Endothelial cell of umbilical vein (primary cell): ENCODE results near the gene GAB1. TPM values are rescaled to one million over a fixed set of nuclear protein-coding genes. Genes with fewer than 3 reads are reported as not detected.

Experiments
- BruUV-seq: library from RNA; stranded (reverse); fragments of 400-500 nt; replicated peaks from 2 replicates; lab custom pipeline; 2021; lab: Mats Ljungman, UMichigan
- CTCF ChIA-PET: fragments of 300-600, 350-600 bp; sonication (Branson Sonifier 250); formaldehyde crosslinking; loops from one replicate; lab custom pipeline; 2021; ENCODE audit warnings: antibody characterized with exemption, inconsistent platforms; lab: Charles Lee
- POLR2A ChIA-PET: fragments of 300-600, 350-600 bp; sonication (Branson Sonifier 250); formaldehyde crosslinking; loops from one replicate; lab custom pipeline; 2021; ENCODE audit warnings: antibody characterized with exemption, inconsistent platforms; lab: Charles Lee
- DNase-seq: peaks from one replicate; pipeline ENCODE4 v3.0.0-alpha.2; 2011; ENCODE audit warnings: low read depth, low spot score
- FAIRE-seq: peaks from 2 replicates; lab custom pipeline; 2011; peaks lifted over from hg19 to GRCh38; lab: Jason Lieb, UNC
- H2AFZ ChIP-seq: 2 replicates; pipeline ENCODE4 v1.6.0; 2012; ENCODE audit warnings: low read depth, low read length, control low read depth, inconsistent platforms
- H3K27ac ChIP-seq: 2 replicates; pipeline ENCODE4 v1.5.1; 2011; ENCODE audit warnings: low read depth, mild to moderate bottlenecking, control low read depth, low read length, moderate library complexity; ENCODE audit not compliant: insufficient read depth
- H3K27me3 ChIP-seq, 2 experiments: 2 replicates each; pipeline versions ENCODE4 v1.6.0 to v1.6.1; 2011; ENCODE audit warnings: low read length in 2 of 2, mixed read lengths in 1 of 2; ENCODE audit not compliant: control insufficient read depth in 2 of 2, insufficient read depth in 2 of 2
- H3K36me3 ChIP-seq, 2 experiments: 2 replicates in 1 of 2; 3 replicates in 1 of 2; pipeline ENCODE4 v1.5.1; 2011; ENCODE audit warnings: low read length in 2 of 2, mild to moderate bottlenecking in 1 of 2, moderate library complexity in 1 of 2; ENCODE audit not compliant: control insufficient read depth in 2 of 2, insufficient read depth in 2 of 2; ENCODE audit errors: extremely low read depth in 1 of 2
- H3K4me1 ChIP-seq: 3 replicates; pipeline ENCODE4 v1.5.1; 2011; ENCODE audit warnings: mild to moderate bottlenecking, low read length; ENCODE audit not compliant: control insufficient read depth, insufficient read depth; ENCODE audit errors: extremely low read depth
- H3K4me2 ChIP-seq: 2 replicates; pipeline ENCODE4 v1.6.1; 2011; ENCODE audit warnings: low read length, control low read depth, mixed read lengths; ENCODE audit not compliant: insufficient read depth
- H3K4me3 ChIP-seq, 3 experiments: fragments of 200-600 bp in 1 of 3; sonication (generic), shearing (Covaris generic) in 1 of 3; replicated peaks in 1 of 3; 2 replicates each; pipeline ENCODE4 v1.5.1; 2011 to 2016; ENCODE audit warnings: control low read depth in 3 of 3, low read length in 3 of 3, mild to moderate bottlenecking in 2 of 3, inconsistent platforms in 1 of 3, low read depth in 1 of 3, moderate library complexity in 1 of 3; ENCODE audit not compliant: insufficient read depth in 1 of 3
- H3K79me2 ChIP-seq: 2 replicates; pipeline ENCODE4 v1.6.0; 2012; ENCODE audit warnings: low read length, inconsistent platforms; ENCODE audit not compliant: control insufficient read depth, insufficient read depth
- H3K9ac ChIP-seq: replicated peaks from 2 replicates; pipeline ENCODE3; 2011; ENCODE audit warnings: low read length, control low read depth; ENCODE audit not compliant: insufficient read depth; ENCODE audit errors: extremely low read depth
- H3K9me1 ChIP-seq: replicated peaks from 3 replicates; pipeline ENCODE4 v1.6.0; 2011; ENCODE audit warnings: mild to moderate bottlenecking, low read length; ENCODE audit not compliant: control insufficient read depth, insufficient read depth; ENCODE audit errors: extremely low read depth
- H3K9me3 ChIP-seq: replicated peaks from 2 replicates; pipeline ENCODE4 v1.5.1; 2012; ENCODE audit warnings: low read length, inconsistent platforms; ENCODE audit not compliant: control insufficient read depth, insufficient read depth
- H4K20me1 ChIP-seq: replicated peaks from 2 replicates; pipeline ENCODE3; 2011; ENCODE audit warnings: mild to moderate bottlenecking, low read length; ENCODE audit not compliant: control insufficient read depth, insufficient read depth; ENCODE audit errors: extremely low read depth
- FOS ChIP-seq: IDR thresholded peaks from 2 replicates; pipeline ENCODE4 v1.6.1; 2011; ENCODE audit warnings: mild to moderate bottlenecking, low read length, moderate library complexity, borderline replicate concordance; ENCODE audit not compliant: insufficient read depth
- JUN ChIP-seq: IDR thresholded peaks from 2 replicates; pipeline ENCODE4 v1.6.1; 2011; ENCODE audit warnings: borderline replicate concordance, low read depth; ENCODE audit not compliant: insufficient read length, insufficient read depth
- dilution Hi-C: fragments of 300-500 bp; cut with MboI; formaldehyde crosslinking; loops from one replicate; pipeline ENCODE4 v1.15.0; 2019; ENCODE audit warnings: low sequenced_read_pairs; ENCODE audit not compliant: extremely low pct_ligation_motif_present
- intact Hi-C: fragments of 100-400 bp; cut with micrococcal nuclease; formaldehyde crosslinking; loops from one replicate; pipeline ENCODE4 v1.10.0; 2022
- polyA plus RNA-seq, 4 experiments: library from polyadenylated mRNA; depleted of rRNA in 3 of 4; stranded (reverse) in 3 of 4; unstranded in 1 of 4; fragments of >200 nt; gene quantifications; 2 replicates each; pipeline versions ENCODE4 v1.2.1 to v1.2.3, GENCODE V29; 2011 to 2012; ENCODE audit warnings: missing spikeins in 1 of 4
- total RNA-seq: library from RNA; stranded (reverse); gene quantifications from 2 replicates; pipeline ENCODE4 v1.2.3, GENCODE V29; 2021
- TF ChIP-seq, protein P1 (sequence below): IDR thresholded peaks from 2 replicates; pipeline ENCODE4 v1.6.1; 2011; ENCODE audit not compliant: insufficient read depth, insufficient read length
- TF ChIP-seq, protein P2 (sequence below), 2 donors: IDR thresholded peaks; 1 replicate in 1 of 2; 2 replicates in 1 of 2; pipeline ENCODE4 v1.5.1; 2011; ENCODE audit warnings: low read length in 2 of 2, mild to moderate bottlenecking in 2 of 2, moderate library complexity in 2 of 2, control low read depth in 1 of 2, inconsistent platforms in 1 of 2, low read depth in 1 of 2; ENCODE audit not compliant: insufficient read depth in 1 of 2; ENCODE audit errors: extremely low read depth in 1 of 2

The GAB1 gene
- total and polyA plus RNA-seq, 2 donors (not counting 3 experiments of a cell fraction or from before 2014, with no cell fraction given), result 9.3 to 37.7 TPM

DNA sequence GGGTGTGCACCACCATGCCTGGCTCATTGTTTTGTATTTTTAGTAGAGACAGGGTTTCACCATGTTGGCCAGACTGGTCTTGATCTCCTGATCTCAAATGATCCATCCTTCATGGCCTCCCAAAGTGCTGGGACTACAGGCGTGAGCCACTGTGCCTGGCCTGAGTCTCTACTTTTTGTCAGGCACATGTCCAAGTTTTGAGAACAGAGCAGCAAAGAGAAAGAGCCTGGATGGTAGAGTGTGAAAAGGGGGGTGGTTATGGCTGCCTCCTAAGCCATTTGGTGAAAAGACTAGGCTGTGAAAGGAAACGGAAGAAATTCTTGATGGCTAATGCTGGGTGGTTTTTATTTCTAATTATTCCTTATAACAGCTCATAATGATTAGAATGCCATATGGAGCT lies 63.4 kb downstream of the GAB1 start:
- Histone ChIP-seq H4K20me1 (peaks cover 2% of the 10 kb centered on the region), H3K9me3 (no peaks in the 10 kb centered on the region), H3K4me1 (peaks cover 33% of the 10 kb centered on the region), H3K9me1 (no peaks in the 10 kb centered on the region), H2AFZ (no peak overlapping the region), H3K4me2 (no peak overlapping the region), H3K79me2 (no peaks in the 10 kb centered on the region), H3K4me3 (no peak overlapping the region), H3K9ac (no peak overlapping the region), H3K27me3 (no peaks in the 10 kb centered on the region), H3K36me3 (no peaks in the 10 kb centered on the region), H3K27ac (no peak overlapping the region)
- no peak for DNase-seq
- intact Hi-C loops, result no loop called here
- TF ChIP-seq FOS (no peak), JUN (no peak)
- TF ChIP-seq, protein P1, sequence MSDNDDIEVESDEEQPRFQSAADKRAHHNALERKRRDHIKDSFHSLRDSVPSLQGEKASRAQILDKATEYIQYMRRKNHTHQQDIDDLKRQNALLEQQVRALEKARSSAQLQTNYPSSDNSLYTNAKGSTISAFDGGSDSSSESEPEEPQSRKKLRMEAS, result no peak
- TF ChIP-seq, protein P2, sequence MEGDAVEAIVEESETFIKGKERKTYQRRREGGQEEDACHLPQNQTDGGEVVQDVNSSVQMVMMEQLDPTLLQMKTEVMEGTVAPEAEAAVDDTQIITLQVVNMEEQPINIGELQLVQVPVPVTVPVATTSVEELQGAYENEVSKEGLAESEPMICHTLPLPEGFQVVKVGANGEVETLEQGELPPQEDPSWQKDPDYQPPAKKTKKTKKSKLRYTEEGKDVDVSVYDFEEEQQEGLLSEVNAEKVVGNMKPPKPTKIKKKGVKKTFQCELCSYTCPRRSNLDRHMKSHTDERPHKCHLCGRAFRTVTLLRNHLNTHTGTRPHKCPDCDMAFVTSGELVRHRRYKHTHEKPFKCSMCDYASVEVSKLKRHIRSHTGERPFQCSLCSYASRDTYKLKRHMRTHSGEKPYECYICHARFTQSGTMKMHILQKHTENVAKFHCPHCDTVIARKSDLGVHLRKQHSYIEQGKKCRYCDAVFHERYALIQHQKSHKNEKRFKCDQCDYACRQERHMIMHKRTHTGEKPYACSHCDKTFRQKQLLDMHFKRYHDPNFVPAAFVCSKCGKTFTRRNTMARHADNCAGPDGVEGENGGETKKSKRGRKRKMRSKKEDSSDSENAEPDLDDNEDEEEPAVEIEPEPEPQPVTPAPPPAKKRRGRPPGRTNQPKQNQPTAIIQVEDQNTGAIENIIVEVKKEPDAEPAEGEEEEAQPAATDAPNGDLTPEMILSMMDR (IDR thresholded peaks at IDR 0.05; ENCODE audit: extremely low read depth in 1 of 2, insufficient read depth in 1 of 2, low read depth in 1 of 2, low read length in 2 of 2), result no peak
- FAIRE-seq, result no peak
- ChIA-PET POLR2A (no interaction called here), CTCF (interaction anchor here (0.9 to 1.5 kb wide), 6 partner anchors 9 to 83 kb away, joined by 3 to 6 read pairs (median 4); partner anchors contain the start of gene GAB1)
- dilution Hi-C loops, result no loop called here
- BruUV-seq, result no TSS peak
